Activated T-helper 17 cell treated with anti-CD3 and anti-CD28 coated beads, Interleukin-2, amount 50 U/mL, for 72 hours (primary cell): Measurements from ENCODE around the gene ICAM5. TPM values are rescaled to one million over a fixed set of nuclear protein-coding genes. Genes with fewer than 3 reads are reported as not detected.

ENCODE experiments used
- ATAC-seq: fragments of 150-1000 bp; cut with Tn5 transposase; replicated peaks from 2 replicates; pipeline ENCODE4 v1.10.0; 2021; ENCODE audit warnings: mild to moderate bottlenecking, moderate library complexity
- H3K27ac Mint-ChIP-seq: one replicate; pipeline ENCODE4 v1.8.0; 2022; ENCODE audit warnings: mixed read lengths
- H3K27me3 Mint-ChIP-seq: one replicate; pipeline ENCODE4 v1.8.0; 2022; ENCODE audit warnings: mixed read lengths
- H3K36me3 Mint-ChIP-seq: one replicate; pipeline ENCODE4 v1.8.0; 2022; ENCODE audit warnings: low read depth, mild to moderate bottlenecking, mixed read lengths
- H3K4me1 Mint-ChIP-seq: one replicate; pipeline ENCODE4 v1.8.0; 2022; ENCODE audit warnings: mixed read lengths
- H3K4me3 Mint-ChIP-seq: one replicate; pipeline ENCODE4 v1.8.0; 2022; ENCODE audit warnings: mild to moderate bottlenecking, mixed read lengths
- H3K9me3 Mint-ChIP-seq: one replicate; pipeline ENCODE4 v1.8.0; 2022; ENCODE audit warnings: mixed read lengths
- total RNA-seq, 2 donors: library from RNA; stranded (reverse); gene quantifications; one replicate each; pipeline ENCODE4 v1.2.3, GENCODE V29; 2022

ICAM5 gene
- total RNA-seq, 2 donors from 2014 or later = 0.71 to 8.6 TPM

DNA sequence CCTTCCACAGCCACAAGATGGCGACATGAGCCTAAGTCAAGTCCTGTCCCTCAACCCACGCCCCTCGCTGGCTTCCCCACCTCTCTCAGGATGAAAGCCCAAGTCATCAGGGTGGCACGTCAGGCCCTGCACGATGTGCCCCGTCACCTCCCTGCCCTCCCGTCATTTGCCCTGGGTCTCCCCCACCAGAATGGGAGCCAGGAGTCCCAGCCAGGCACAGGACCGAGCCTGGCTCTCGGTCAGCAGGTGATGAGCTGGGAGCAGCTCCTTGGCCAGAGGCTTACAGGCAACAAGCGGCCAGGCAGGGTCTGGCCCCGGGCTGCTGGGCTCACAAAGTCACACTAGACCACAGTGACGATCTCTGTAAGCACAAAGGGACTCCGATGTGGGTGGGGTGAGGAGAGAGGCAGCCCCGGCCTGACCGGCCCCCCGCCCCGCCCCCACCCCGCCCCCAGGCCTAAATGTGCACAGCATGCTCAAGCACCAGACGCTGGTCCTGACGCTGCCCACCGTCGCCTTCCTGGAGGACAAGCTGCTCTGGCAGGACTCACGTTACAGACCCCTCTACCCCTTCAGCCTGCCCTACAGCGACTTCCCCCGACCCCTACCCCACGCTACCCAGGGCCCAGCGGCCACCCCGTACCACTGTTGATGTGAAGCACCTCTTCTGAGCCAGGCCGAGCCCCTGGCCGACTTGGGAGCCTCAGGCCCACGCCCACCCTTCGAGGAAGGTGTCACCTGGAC is 30.4 kb upstream of the ICAM5 start:
- H3K27ac Mint-ChIP-seq = peak overlapping the region; percentile 94
- no peaks in the 10 kb centered on the region for H3K9me3 Mint-ChIP-seq
- H3K4me1 Mint-ChIP-seq = peaks cover 5% of the 10 kb centered on the region
- H3K27me3 Mint-ChIP-seq = no peaks in the 10 kb centered on the region
- ATAC-seq = peak; percentile 80
- peaks cover 57% of the 10 kb centered on the region for H3K36me3 Mint-ChIP-seq
- peak overlapping the region; percentile 84 for H3K4me3 Mint-ChIP-seq

DNA sequence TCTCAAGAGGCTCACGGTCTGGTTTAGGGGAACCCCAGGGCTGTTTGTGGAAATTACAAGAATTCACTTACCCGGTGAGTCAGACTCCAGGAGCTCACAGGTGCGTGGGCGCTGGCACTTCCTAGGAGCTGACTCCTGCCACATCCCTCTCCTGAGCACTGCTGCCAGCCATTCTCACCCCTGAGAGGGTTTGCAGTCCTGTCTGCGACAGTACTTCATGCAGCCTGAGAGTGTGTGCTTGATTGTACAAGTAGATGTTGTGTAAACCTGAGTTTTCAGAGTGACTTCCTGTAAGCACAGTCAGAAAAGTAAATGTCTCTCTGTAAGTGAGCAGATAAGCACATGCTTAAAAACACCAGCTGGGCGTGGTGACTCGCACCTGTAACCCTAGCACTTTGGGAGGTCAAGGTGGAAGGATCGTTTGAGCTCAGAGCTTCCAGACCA is 29.6 kb upstream of the ICAM5 start:
- H3K36me3 Mint-ChIP-seq = peaks cover 48% of the 10 kb centered on the region
- ATAC-seq = peak; percentile 85
- H3K27ac Mint-ChIP-seq = peak overlapping the region; percentile 94
- no peaks in the 10 kb centered on the region for H3K9me3 Mint-ChIP-seq
- H3K4me1 Mint-ChIP-seq = peaks cover 5% of the 10 kb centered on the region
- H3K27me3 Mint-ChIP-seq = no peaks in the 10 kb centered on the region
- peak overlapping the region; percentile 84 for H3K4me3 Mint-ChIP-seq

DNA sequence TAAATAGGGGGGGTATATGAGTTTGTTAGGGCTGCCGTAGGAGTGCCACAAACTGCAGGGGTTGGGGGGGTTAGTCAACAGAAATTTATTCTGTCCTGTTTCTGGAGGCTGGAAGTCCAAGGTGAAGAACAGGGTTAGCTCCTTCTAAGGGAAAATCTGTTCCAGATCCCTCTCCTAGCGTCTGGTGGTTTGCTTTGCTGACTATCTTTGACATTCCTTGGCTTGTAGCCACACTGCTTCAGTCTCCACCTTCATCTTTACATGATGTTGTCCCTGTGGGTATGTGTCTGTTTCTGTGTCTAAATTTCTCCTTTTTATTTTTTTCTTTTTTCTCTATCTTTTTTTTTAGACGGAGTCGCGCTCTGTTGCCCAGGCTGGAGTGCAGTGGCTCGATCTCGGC is 27.0 kb upstream of the ICAM5 start:
- Mint-ChIP-seq H3K36me3 (peaks cover 22% of the 10 kb centered on the region), H3K9me3 (no peaks in the 10 kb centered on the region), H3K4me1 (peaks cover 5% of the 10 kb centered on the region), H3K27ac (no peak overlapping the region), H3K4me3 (no peak overlapping the region), H3K27me3 (no peaks in the 10 kb centered on the region)
- no peak for ATAC-seq

DNA sequence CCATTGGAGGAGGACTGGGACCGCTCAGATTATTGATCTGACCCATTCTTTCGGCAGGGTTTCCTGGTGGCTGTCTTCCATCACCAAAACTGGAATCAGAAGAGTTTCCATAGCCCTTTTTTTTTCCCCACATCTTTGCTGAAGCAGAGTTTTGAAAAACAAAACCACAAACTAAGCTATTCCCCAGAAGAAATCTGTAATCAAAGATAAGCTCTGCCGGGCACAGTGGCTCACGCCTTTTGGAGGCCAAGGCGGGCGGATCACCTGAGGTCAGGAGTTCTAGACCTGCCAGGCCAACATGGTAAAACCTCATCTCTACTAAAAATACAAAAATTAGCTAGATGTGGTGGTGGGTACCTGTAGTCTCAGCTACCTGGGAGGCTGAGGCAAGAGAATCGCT is 23.0 kb upstream of the ICAM5 start:
- H3K9me3 Mint-ChIP-seq = no peaks in the 10 kb centered on the region
- no peaks in the 10 kb centered on the region for H3K27me3 Mint-ChIP-seq

GRCh38 chr19:10268071-10268470 is 21.7 kb upstream of the ICAM5 start:
- Mint-ChIP-seq H3K27ac (no peak overlapping the region), H3K9me3 (no peaks in the 10 kb centered on the region), H3K4me1 (no peaks in the 10 kb centered on the region), H3K27me3 (no peaks in the 10 kb centered on the region), H3K36me3 (peaks cover 33% of the 10 kb centered on the region), H3K4me3 (no peak overlapping the region)
- no peak for ATAC-seq

More for the DNA sequence above, 23.0 kb upstream of the ICAM5 start:
- Mint-ChIP-seq H3K4me3 (no peak overlapping the region), H3K36me3 (peaks cover 19% of the 10 kb centered on the region), H3K27ac (no peak overlapping the region), H3K4me1 (no peaks in the 10 kb centered on the region)
- ATAC-seq = no peak

GRCh38 chr19:10269333-10270179 is 20.2 kb upstream of the ICAM5 start:
- Mint-ChIP-seq H3K27me3 (no peaks in the 10 kb centered on the region), H3K9me3 (no peaks in the 10 kb centered on the region)

GRCh38 chr19:10270180-10270615 is 19.6 kb upstream of the ICAM5 start:
- no peaks in the 10 kb centered on the region for H3K9me3 Mint-ChIP-seq
- peak overlapping the region; percentile 89 for H3K4me3 Mint-ChIP-seq
- H3K27me3 Mint-ChIP-seq = no peaks in the 10 kb centered on the region
- peaks cover 10% of the 10 kb centered on the region for H3K4me1 Mint-ChIP-seq
- peak overlapping the region; percentile 89 for H3K27ac Mint-ChIP-seq
- H3K36me3 Mint-ChIP-seq = peaks cover 54% of the 10 kb centered on the region
- ATAC-seq = peak; percentile 86

More at GRCh38 chr19:10269333-10270179, 20.2 kb upstream of the ICAM5 start:
- peak; percentile 64 for ATAC-seq
- Mint-ChIP-seq H3K36me3 (peaks cover 48% of the 10 kb centered on the region), H3K27ac (peak overlapping the region; percentile 89), H3K4me3 (peak overlapping the region; percentile 89), H3K4me1 (peaks cover 7% of the 10 kb centered on the region)

- Mint-ChIP-seq H3K27ac (peak within 1 kb of the TSS; percentile 89), H3K36me3 (peaks cover 60% of the 10 kb centered on the region), H3K9me3 (no peaks in the 10 kb centered on the region), H3K27me3 (no peaks in the 10 kb centered on the region), H3K4me3 (peak within 1 kb of the TSS; percentile 89), H3K4me1 (peaks cover 10% of the 10 kb centered on the region)
- ATAC-seq = peak; percentile 70
These were observed 18.9 kb upstream of the ICAM5 start, which contains the start of gene ICAM1 for GRCh38 chr19:10270616-10271394. ICAM1 (plus strand) TSS chr19:10271120; CDS start chr19:10271160, 40 bp downstream.

DNA sequence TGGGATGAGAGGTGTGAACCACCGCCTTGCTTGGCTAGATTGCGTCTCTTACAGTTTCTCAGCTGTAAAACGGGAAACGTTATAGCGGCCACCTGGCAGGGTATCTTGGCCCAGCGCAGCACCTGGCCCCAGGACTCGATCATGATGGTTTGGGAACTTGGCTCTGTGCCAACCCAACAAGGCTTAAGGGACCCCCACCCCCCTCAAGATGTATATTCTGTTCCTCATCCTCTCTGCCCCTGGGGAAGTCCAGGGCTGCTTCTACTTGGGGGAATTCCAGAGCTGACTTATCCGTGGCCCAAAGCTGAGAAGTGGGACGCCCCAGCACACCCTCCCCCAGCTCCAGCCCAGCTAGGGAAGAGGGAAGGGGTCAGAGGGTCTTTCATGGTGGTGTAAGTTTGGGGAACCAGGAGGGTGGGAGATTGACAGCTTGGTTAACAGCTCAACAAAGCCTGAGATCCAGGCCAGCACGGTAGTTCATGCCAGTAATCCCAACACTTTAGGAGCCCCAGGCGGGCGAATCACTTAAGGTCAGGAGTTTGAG is 18.1 kb upstream of the ICAM5 start:
- H3K4me3 Mint-ChIP-seq = peak overlapping the region; percentile 89
- ATAC-seq = peak; percentile 20
- H3K27ac Mint-ChIP-seq = peak overlapping the region; percentile 89
- no peaks in the 10 kb centered on the region for H3K9me3 Mint-ChIP-seq
- peaks cover 68% of the 10 kb centered on the region for H3K36me3 Mint-ChIP-seq
- H3K4me1 Mint-ChIP-seq = peaks cover 10% of the 10 kb centered on the region
- H3K27me3 Mint-ChIP-seq = no peaks in the 10 kb centered on the region

- peak overlapping the region; percentile 89 for H3K4me3 Mint-ChIP-seq
- no peaks in the 10 kb centered on the region for H3K27me3 Mint-ChIP-seq
- no peak for ATAC-seq
- H3K4me1 Mint-ChIP-seq = peaks cover 16% of the 10 kb centered on the region
- H3K9me3 Mint-ChIP-seq = no peaks in the 10 kb centered on the region
- peak overlapping the region; percentile 53 for H3K27ac Mint-ChIP-seq
- H3K36me3 Mint-ChIP-seq = peaks cover 98% of the 10 kb centered on the region
These were observed 15.2 kb upstream of the ICAM5 start for GRCh38 chr19:10274589-10274988.

DNA sequence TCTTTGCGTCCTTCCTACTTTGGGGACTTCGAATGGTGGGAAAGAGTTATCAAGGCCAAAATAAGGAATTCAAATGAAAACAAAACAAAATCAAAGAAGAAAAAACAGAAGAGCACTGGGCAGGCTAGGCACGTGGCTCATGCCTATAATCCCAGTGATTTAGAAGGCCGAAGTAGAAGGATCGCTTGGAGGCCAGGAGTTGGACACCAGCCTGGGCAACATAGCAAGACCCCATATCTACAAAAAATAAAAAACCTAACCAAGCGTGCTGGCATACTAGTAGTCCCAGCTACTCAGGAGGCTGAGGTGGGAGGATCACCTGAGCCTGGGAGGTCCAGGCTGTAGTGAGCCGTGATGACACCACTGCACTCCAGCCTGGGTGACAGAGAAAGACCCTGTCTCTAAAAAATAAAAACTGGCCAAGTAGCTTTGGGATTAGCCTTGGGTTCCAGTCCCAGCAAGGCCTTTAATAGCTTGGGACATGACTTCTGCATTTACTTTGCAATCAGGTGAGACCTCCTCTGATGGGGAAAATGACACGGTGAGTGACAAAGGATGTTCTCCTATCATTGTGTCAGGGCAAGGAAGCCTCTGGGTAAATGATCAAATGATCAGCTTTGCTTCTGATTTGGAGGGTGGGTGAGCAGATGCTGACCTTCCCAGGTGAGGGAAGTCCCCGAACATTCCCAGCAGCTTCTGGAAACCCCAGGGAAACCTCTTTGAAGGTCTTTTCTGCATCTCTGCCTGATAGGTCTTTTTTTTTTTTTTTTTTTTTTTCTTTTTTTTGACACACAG is 11.8 kb upstream of the ICAM5 start:
- no peak overlapping the region for H3K4me3 Mint-ChIP-seq
- H3K36me3 Mint-ChIP-seq = peaks cover 100% of the 10 kb centered on the region

DNA sequence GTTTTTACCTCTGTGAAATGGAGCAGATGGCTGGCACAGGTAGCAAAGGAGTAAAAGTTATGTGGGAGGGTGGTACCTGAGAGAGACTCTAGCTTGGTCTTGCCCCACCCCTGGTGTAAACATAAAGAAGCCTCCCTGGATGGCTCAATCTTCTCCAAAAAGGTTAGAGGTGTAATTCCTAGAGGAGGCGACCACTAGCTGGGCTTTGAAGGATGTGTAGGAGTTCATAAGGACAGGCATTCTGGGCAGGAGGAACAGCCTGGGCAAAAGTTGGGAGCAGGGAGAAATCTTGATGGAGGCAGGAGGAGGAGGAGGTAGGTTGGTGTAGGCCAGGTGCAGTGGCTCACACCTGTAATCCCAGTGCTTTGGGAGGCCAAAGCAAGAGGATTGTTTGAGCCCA is 10.8 kb upstream of the ICAM5 start:
- no peak for ATAC-seq
- no peaks in the 10 kb centered on the region for H3K27me3 Mint-ChIP-seq
- H3K4me3 Mint-ChIP-seq = no peak overlapping the region
- H3K27ac Mint-ChIP-seq = no peak overlapping the region
- peaks cover 19% of the 10 kb centered on the region for H3K4me1 Mint-ChIP-seq
- no peaks in the 10 kb centered on the region for H3K9me3 Mint-ChIP-seq
- H3K36me3 Mint-ChIP-seq = peaks cover 100% of the 10 kb centered on the region

More for the DNA sequence above, 11.8 kb upstream of the ICAM5 start:
- Mint-ChIP-seq H3K4me1 (peaks cover 21% of the 10 kb centered on the region), H3K9me3 (no peaks in the 10 kb centered on the region), H3K27ac (no peak overlapping the region), H3K27me3 (no peaks in the 10 kb centered on the region)
- ATAC-seq = no peak

GRCh38 chr19:10279737-10280442 is 9.9 kb upstream of the ICAM5 start:
- no peaks in the 10 kb centered on the region for H3K9me3 Mint-ChIP-seq
- H3K4me3 Mint-ChIP-seq = no peak overlapping the region
- H3K27ac Mint-ChIP-seq = peak overlapping the region; percentile 21
- peaks cover 100% of the 10 kb centered on the region for H3K36me3 Mint-ChIP-seq
- H3K4me1 Mint-ChIP-seq = peaks cover 13% of the 10 kb centered on the region
- H3K27me3 Mint-ChIP-seq = no peaks in the 10 kb centered on the region
- ATAC-seq = no peak
